T-helper 2 cell (primary cell): ENCODE results near the gene IKZF5.

ENCODE experiments used
- DNase-seq, 5 experiments: peaks; one replicate each; pipeline versions ENCODE4 v3.0.0 to v3.0.0-alpha.2; 2012 to 2022

The IKZF5 gene

GRCh38 chr10:123016228-123016627 is 7.6 kb upstream of the IKZF5 start:
- no peak for DNase-seq

- DNase-seq = no peak
These were observed 6.2 kb upstream of the IKZF5 start for GRCh38 chr10:123014772-123015171.

GRCh38 chr10:123013456-123014419 is 5.1 kb upstream of the IKZF5 start:
- DNase-seq = no peak

GRCh38 chr10:123011987-123012386 is 3.4 kb upstream of the IKZF5 start:
- no peak for DNase-seq

GRCh38 chr10:123009105-123009820 is 668 bp upstream of the IKZF5 start:
- DNase-seq = peak in 2 of 5 experiments; percentile 5 to 17

- peak in 3 of 5 experiments; percentile 34 to 77 (median 38) for DNase-seq
These were observed 839 bp downstream of the IKZF5 start for GRCh38 chr10:123007558-123008354.

GRCh38 chr10:123004298-123004697 is 4.3 kb downstream of the IKZF5 start:
- no peak for DNase-seq

- no peak for DNase-seq
These were observed 7.2 kb downstream of the IKZF5 start for GRCh38 chr10:123001370-123001769.

- DNase-seq = no peak
These were observed 8.4 kb downstream of the IKZF5 start for GRCh38 chr10:123000155-123000554.

- DNase-seq = peak in 1 of 5 experiments; percentile 12
These were observed 9.2 kb downstream of the IKZF5 start for GRCh38 chr10:122999347-122999746.

- DNase-seq = no peak
These were observed 9.7 kb downstream of the IKZF5 start for GRCh38 chr10:122998934-122999333.

GRCh38 chr10:122998360-122998917 is 10.2 kb downstream of the IKZF5 start:
- no peak for DNase-seq

GRCh38 chr10:122997864-122998263 is 10.7 kb downstream of the IKZF5 start:
- DNase-seq = no peak

- no peak for DNase-seq
These were observed 12.7 kb downstream of the IKZF5 start for GRCh38 chr10:122995936-122996335.

GRCh38 chr10:122993797-122994336 is 14.7 kb downstream of the IKZF5 start:
- no peak for DNase-seq

- no peak for DNase-seq
These were observed 16.5 kb downstream of the IKZF5 start for GRCh38 chr10:122992031-122992585.

GRCh38 chr10:122990278-122990677 is 18.3 kb downstream of the IKZF5 start:
- no peak for DNase-seq

GRCh38 chr10:122988501-122988900 is 20.1 kb downstream of the IKZF5 start:
- no peak for DNase-seq

- DNase-seq = no peak
These were observed 22.3 kb downstream of the IKZF5 start for GRCh38 chr10:122986335-122986734.

GRCh38 chr10:122984708-122985107 is 23.9 kb downstream of the IKZF5 start:
- DNase-seq = no peak

- no peak for DNase-seq
These were observed 24.7 kb downstream of the IKZF5 start for GRCh38 chr10:122983898-122984297.

- peak in 1 of 5 experiments; percentile 33 for DNase-seq
These were observed 27.5 kb downstream of the IKZF5 start for GRCh38 chr10:122981066-122981464.
